Kidney capillary endothelial cell (primary cell): ENCODE data around the gene NINL.
"Not testable (repeated sequence)": the region's sequence is repeated elsewhere in the genome, so short reads cannot be mapped to it uniquely, and the experiment has no call there.

Experiments used
- DNase-seq: peaks from one replicate; pipeline ENCODE4 v3.0.0-alpha.2; 2018; ENCODE audit warnings: low spot score

The NINL gene

DNA sequence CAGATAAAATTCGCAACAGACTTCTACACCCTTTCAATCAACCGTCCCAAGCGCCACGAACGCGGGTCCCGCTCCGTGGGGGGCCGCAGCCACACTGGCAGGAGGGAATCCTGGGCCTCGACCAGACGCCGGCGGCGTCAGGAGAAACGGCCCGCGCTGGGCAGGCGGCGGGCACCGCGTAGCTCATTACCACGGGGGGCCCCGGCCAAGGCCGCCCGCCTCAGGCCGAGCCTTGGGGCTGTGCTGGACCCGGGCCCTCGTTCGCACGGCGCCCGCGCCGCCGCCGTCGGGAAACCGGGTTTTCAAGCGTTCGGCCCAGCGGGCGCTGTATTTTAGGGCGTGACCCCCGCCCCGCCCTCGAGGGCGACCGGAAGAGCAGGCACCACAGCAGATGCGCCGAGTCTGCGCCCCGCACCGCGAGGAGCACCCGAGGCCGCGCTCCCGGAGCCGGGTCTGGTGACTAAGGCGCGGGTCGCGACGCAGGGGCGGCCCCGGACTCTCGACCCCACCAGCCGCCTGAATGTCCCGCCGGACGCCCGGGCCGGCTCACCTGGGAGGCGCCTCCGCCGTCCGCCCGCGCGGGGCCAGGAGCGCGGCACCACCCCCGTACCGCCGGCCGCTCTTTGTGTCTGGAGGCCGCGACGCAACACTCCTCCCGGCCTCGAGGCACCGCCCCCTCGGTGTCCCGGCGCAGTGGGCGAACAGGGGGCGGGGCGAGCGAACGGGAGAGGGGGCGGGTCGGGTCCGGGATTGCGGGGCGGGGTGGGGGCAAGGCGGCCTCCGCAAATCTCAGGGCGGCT is at the start of gene NINL:
TSS of gene NINL (minus strand) at position 627 of the 800 bp plus-strand sequence. CDS start 58,944 bp downstream, outside the sequence.
- peak; percentile 60 for DNase-seq

DNA sequence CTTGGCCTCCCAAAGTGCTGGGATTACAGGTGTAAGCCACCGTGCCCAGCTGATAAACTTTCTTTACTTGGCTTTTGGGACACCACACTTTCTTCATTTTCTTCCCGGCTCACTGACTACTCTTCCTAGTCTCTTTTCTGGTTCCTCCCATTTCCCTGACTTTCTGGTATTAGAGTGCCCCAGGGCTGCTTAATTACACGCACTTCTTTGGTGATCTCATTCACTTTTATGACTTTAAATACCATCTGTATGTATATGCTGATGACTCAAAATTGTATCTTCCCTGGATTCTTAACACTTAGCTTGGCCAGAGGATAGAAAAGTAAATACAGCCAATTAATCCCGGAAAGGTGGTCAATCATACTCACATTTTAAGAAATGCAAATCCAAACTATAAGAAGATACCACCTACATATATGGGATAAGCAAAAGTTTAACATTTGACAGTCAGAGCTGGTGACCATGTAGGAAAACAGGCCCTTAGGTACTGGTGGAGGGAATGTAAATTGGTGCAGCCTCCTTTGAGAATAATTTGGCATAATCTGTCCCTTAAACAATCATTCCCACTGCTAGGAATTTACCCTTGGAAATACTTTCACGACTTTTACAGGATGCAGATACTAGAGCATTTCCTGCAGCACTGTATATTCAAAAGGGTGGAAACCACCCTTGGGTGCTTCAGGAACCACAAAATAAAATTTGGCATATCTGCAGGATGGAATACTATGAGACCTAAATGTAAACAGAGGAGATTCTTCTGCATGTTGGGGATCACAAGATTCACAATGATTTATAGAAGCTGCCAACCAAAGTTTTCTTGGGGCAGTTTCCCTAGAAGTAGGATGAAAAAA is 47.8 kb upstream of the NINL start:
- no peak for DNase-seq

DNA sequence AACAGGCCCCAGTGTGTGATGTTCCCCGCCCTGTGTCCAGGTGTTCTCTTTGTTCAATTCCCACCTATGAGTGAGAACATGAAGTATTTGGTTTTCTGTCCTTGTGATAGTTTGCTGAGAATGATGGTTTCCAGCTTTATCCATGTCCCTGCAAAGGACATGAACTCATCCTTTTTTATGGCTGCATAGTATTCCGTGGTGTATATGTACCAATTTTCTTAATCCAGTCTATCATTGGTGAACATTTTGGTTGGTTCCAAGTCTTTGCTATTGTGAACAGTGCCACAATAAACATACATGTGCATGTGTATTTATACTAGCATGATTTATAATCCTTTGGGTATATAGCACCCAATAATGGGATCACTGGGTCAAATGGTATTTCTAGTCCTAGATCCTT is 45.3 kb upstream of the NINL start:
- not testable (repeated sequence) for DNase-seq

DNA sequence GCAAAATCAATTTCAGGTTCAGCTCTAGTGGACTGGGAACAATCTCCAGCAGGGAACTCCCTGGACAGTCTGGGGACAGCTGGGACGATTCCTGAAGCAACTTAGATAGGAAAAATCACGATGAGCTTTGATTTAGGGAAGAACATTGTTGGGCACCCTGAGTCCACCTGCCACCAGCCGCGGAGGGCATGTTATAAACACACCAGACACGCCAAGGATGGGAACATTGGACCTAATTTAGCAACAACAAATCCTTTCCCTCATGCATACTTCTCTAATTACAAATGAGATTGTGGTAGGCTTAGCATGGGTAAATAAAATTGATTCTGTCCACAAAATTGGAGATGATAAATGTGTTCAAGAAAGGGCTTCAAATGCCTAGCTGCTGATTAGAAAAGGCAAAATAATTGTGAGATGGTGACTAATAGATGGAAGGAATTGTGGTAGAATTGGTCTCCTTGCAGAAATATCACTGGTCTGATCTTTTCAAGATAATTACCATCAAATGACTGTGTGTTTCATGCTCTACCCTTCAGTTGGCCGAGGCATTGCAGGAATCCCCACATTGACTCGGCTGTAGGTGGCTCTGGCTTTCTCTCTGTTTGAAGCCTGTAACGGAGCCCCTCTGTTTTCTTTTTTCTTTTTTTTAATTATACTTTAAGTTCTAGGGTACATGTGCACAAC is 44.6 kb upstream of the NINL start:
- no peak for DNase-seq

DNA sequence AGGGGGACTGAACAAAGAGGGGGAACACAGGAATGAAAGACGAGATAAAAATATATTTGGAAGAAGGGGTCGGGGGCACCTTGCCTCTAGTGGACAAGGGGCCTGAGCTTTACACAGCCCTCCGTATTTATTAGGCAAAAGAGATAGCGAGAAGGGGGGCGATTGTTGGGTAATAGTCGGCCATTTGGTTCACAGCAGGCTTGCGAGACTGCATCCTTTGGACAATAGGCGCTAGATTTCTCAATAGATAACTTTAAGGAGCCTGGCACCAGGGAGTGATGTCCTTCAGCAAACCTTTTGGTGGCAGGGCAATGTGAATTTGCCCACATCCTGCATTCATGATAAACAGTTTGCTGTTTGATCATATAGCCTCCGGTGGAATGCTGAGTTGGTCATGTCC is 41.4 kb upstream of the NINL start:
- DNase-seq: no peak

DNA sequence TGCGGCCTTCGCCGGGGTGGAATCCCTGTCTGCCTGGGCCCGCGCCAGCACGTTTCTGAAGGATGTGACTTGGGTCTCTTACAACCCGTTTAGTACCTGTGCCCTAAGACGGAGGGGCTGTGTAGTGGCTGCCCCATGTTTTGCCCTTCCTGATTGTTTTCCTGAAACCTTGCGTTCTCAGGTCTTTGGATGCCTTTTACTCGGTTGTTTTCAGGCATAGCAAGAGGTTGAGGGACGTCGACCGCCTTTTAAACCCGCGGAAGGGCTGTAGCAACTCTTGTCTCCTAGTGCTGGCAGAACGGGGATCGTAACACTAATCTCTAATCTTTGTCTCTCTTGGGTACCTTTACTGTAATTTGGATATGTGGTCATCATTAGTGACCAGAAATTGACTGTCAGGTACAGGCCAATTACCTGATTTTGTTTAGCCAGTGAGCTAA is 39.2 kb upstream of the NINL start:
- DNase-seq: peak; percentile 25

DNA sequence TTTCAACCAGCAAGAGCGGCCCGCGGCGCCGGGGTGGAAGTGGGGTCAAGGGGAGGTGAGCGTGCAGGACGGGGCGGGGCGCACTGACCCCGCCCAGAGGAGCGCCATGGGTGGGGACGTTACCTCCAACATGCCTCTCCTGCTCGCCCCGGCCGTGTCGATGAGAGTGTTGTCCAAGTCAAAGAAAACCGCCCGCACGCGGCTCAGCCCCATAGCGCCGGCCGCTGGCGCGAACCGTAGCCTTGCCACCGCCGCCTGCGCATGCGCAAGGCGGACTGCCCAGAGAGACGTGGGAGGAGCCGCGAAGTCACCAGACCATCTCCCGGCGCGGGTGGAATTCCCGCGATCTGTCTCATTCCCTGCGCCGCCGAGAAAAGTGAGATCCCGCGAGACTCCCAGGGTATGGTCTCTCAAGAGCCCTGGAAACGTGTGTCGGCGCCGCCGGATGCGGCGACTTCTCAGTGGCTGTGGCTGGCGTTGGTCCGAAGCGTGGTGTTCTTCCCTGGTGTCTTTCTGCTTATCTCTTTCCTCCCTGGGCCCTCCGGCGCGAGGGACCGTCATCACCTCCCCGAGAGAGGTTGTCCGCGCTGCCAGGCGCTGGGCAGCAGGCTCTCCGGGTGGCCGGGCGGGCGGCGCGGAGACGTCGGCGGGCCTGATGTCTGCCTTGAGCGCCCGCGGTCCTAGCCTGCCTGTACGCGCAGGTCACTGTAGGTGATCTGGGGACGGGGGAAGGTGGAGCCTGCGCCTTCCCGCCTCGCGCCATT is 38.6 kb upstream of the NINL start, which contains the start of gene NANP:
TSS of gene NANP (minus strand) at position 279 of the 764 bp plus-strand sequence. CDS start at position 213, 66 bp downstream.
- DNase-seq: peak; percentile 94

DNA sequence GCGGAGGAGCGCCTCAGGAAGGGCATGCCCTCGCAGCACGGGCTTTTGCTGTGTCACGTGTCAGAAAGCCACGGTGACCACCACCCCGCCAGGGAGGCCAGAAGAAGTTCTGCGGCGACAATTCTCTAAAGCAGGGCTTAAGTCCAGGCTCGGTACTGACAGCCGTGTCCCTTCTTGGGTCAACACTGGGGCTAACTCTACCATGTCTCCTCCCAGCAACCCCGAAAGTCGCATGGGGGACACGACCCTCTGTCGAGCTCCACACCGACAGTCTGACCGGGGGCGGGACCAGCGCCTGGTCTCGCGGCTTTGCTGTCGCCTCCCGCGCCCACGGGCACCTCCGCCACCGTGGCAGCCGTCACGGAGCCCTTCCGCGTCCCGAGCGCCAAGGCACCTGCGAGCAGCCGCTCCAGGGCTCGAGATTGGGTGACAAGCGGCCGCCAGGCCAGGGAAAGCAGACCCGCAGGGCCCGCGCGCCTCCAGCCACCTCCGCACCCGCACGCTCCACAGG is 37.9 kb upstream of the NINL start:
- DNase-seq: peak; percentile 16

DNA sequence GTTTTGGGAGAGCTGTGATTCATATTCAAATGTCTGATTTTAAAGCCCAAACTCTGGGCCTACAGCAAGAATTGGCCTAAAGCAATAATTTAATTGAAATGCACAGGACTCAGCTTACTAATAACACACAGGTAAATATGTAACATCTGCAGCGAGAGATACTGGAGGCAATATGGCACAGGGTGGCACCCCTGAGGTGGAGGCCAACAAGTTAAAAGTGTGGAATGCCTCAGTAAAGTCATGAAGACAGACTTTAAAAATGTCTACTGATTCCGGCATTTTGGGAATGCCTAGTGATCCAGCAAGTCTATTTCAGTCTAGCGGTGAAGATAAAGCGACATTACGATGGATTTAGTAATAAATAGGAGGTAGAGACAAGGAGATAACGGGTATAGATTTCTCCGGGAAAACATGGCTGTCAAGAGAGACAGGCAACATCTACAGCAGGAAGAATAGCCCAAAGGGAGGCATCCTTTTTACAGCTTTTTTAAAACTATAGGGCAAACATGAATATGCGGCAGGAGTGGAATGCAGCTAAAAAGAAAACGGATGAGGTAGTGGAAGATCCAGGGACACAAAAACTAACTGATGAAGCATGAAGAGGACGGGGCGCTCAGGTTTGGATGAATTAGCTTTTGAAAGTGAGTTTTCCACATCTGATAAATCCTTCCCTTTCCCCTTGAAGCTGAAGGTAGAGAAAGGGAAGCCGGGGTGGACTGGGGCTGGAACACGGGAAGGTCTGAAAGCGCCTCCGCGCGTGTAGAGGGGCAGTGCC is 37.3 kb upstream of the NINL start:
- DNase-seq: peak; percentile 7

DNA sequence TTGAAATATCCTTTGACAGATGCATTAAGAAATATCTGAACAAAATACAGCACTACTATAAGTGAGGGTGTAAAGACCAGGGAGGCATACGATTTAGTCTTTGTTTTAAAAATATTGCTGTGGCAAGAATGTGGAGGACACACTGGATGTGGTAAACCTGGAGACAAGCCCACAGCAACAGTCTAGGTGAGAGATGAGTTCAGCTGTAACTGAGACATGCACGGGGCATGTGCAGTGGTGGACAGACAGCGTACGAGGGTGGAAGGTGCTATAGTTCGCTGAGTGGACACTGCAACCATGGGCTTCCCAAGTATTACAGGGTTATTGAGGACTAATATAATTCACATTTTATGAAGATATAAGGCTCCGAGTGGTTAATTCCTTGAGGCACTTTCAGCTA is 36.7 kb upstream of the NINL start:
- DNase-seq: no peak

DNA sequence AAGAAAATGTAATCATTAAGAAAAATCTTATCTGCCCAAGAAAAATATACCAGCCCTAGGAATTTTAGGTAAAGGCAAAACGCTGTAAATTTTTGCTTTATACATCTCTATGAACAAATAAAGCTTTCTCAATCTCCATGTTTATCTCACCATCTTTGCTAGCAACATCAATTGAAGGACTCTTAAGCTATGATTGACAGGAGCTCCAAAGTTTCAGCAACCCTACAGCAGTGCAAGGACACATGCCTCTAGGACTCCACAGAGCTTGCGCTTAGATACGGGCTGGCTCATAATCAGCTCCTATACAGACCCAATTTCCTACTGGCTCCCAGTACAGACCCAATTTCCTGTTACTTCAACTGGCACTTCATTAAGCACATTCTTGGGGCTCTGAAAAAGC is 34.2 kb upstream of the NINL start:
- DNase-seq: no peak

DNA sequence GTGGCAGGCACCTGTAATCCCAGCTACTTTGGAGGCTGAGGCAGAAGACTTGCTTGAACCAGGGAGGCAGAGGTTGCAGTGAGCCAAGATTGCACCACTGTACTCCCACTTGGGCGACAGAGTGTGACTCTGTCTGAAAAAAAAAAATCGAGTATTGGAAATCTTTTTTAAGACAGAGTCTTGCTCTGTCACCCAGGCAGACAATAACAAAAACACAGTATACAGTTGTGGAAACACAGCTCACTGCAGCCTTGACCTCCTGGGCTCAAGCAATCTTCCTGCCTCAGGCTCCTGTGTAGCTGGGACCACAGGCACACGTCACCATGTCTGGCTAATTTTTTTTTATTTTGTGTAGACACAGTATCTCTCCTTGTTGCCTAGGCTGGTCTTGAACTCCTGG is 23.4 kb upstream of the NINL start:
- DNase-seq: no peak

DNA sequence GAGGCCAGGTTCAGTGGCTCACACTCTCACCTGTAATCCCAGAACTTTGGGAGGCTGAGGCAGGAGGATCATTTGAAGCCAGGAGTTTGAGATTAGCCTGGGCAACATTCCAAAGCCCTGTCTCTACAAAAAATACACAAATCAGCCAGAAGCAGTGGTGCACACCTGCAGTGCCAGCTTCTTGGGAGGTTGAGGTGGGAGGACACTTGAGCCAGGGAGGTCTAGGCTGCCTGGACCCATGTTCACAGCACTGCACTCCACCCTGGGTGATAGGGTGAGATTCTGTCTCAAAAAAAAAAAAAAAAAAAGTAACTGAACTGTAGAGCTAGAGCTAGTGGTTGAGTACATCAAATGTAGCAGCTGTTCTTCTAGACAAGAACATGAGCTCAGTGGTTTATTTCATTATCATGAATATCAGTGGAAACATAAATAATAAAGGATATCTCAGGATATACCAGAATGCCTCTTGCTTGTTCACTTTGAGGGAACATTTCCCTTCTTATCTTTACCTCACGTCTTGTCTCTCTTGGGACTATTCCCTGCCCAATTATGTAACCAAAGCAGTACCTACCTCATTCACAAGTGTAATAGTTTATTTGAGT is 20.9 kb upstream of the NINL start:
- DNase-seq: no peak

DNA sequence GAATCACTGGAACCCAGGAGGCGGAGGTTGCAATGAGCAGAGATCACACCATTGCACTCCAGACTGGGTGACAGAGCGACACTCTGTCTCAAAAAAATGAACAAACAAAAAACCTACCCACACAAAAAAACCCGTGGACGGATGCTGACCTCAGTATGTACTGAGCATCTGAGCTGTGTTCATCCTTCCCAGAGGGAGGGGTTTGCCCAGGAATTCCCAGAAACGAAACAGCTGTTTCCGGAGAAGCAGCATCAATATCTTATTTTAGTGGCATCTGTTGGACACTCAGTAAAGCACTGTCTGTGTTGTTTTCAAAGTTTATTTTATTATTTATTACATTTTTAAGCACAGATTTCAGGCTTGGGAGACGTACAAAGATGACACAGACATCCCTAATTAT is 19.8 kb upstream of the NINL start:
- DNase-seq: no peak

DNA sequence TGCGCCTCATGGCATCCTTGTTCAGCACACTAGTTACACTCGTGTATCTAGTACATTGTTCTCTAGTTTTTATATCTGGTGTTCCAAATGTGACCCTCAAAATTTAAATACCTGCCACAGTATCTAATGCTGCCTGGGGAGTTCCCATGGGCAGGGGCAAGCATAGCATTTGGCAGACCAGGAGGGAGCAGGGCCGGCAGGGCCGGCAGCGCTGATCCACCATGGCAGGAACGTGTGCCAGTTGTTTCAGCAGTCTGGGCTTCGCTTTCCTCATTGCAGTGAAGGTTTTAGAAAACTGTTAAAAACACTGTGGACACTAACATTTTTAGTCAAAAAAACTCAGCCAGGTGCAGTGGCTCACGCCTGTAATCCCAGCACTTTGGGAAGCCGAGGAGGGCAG is 19.3 kb upstream of the NINL start:
- DNase-seq: no peak

DNA sequence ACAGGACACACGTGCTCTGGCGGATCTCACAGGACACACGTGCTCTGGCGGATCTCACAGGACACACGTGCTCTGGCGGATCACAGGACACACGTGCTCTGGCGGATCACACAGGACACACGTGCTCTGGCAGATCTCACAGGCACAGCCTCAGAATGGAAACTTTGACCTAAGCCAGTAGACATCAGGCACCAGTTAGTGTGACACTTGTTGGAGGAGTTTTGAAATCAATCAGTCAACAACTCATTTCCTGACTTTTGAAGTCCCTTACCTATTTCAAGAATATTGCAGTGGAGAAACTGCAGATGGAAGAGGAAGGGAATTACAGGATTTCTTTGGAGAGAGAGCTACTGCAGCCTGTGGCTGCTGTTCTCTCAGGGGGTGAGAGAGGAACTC is 17.6 kb upstream of the NINL start:
- DNase-seq: not testable (repeated sequence)

DNA sequence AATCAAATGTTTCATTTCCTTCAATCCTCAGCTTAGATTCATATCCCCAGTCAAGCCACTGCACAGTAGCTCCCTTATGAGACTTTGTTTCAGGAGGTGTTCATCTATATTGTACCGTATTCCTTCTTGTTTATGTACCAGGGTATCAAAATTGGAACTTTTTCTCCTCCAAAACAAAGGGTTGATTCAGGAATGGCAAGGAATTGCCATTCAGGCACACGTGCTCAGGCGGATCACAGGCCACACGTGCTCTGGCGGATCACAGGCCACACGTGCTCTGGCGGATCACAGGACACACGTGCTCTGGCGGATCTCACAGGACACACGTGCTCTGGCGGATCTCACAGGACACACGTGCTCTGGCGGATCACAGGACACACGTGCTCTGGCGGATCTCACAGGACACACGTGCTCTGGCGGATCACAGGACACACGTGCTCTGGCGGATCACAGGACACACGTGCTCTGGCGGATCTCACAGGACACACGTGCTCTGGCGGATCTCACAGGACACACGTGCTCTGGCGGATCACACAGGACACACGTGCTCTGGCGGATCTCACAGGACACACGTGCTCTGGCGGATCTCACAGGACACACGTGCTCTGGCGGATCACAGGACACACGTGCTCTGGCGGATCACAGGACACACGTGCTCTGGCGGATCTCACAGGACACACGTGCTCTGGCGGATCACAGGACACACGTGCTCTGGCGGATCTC is 17.0 kb upstream of the NINL start:
- not testable (repeated sequence) for DNase-seq

DNA sequence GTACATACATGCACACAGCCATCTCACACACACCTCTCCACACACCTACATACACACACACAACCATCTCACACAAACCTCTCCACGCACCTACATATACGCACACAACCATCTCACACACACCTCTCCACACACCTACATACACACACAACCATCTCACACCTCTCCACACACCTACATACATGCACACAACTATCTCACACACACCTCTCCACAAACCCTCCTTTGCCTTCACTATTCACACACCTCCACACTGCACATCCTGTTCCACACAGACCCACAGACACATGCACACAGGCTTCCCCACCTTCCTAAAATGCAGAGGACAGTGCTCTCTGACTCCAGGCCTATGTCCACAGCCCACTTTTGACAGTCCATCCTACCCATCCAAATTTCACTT is 16.3 kb upstream of the NINL start:
- DNase-seq: no peak

DNA sequence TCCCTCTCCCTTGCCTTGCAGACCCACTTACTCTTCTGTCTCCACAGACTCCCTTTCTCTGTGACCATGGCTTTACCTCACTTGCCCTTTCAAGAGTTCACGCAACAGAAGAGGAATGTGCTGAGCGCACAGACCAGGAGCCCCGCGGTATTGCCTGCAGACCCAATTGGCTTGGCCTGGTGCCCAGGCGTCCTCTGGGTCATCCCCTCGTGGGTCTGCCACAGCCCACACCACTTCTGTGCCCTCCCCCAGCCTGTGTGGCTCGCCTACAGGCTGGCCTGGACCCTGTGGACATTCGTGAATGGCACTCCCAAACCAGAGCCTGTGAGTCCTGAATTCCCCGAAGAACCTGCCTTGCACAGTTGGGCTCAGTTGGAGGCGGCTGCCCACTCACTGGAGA is 15.3 kb upstream of the NINL start:
- no peak for DNase-seq
